ENCODE data around the gene RUVBL1.

The RUVBL1 gene

DNA sequence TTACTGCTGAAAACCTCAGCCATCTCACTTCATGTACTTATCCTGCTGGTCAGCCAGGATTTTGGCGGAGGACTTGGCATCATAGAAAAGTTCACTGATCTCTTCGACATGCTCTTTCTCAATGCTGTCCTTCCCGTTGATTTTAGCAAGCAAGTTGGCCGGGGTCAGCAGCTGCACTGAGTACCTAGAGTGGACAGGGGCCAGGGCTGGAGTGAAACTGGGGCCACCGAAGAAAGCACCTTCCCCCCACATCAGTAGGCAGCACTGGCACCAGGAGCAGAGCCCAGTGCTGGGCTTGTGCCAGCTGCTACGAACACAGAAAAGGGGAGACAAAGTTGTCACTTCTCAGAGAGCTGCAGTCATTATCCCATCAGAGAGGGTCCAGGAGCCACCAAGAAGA, 42.4 kb downstream of the RUVBL1 start:
- DNase-seq, result no peak

DNA sequence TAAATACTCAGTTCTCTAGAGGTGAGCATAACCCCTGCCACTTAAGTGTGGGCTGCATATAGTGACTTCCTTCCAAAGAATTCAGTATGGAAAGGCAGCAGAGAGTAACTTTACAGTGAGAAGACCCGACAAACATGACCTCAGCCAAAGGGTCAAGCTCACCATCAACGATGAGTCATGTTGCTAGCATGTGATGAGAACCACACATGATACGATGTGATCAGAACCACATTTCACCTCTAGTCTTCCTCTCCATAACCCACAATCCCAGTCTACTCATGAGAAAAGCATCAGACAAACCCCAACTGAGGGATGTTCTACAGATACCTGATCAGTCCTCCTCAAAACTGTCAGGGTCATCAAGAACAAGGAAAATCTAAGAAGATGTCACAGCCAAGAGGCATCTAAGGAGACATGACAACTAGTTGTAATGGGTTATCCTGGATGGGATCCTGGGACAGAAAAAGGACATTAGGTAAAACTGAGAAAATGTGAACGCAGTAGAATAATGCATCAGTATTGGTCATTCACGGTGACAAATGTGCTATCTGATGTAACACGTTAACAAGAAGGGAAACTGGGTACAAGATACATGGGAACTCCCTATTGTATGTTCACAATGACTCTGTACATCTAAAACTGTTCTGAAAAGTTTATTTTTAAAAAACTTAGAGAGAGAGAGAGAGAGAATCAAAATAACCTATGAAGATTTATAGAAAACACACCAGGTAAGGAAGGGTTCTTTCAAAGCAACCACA, 43.1 kb downstream of the RUVBL1 start:
- DNase-seq, result no peak

DNA sequence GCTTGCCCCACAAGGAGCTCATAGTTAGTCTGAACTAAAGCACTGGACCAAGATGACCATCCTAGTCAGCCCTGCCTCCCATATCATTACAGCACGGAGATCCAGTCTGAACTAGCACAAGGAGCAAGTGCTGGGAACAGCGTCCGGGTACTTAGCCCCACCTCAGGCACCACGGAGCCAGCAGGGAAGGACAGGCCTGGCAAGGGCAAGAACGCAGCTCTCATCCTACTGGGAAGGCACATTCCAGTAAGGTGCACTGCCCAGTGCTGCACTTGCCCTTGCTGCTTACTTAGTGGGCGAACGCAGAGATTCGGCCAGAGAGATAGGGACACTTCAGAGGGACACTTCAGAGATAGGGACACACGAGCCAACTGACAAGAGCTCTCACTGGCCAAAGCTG, 43.8 kb downstream of the RUVBL1 start:
- no peak for DNase-seq

DNA sequence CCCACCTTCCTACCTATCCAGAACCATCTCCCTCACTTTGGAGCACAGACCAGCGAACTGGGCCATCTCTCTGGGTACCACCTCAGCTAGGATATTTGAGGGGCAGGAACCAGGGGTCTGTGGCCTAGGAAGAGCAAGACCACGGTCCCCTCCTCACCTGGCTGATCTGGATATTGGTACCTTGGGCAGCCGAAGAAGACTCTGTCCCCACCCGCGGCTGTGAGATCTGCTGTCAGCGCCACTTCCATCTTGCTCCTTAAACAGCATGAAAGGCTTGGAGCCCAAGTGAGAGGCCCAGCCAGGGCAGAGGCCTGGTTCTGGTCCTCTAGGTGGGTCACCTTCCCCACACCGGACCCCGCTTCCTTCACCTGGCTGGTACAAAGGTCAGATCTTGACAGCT, 44.7 kb downstream of the RUVBL1 start:
- no peak for DNase-seq

DNA sequence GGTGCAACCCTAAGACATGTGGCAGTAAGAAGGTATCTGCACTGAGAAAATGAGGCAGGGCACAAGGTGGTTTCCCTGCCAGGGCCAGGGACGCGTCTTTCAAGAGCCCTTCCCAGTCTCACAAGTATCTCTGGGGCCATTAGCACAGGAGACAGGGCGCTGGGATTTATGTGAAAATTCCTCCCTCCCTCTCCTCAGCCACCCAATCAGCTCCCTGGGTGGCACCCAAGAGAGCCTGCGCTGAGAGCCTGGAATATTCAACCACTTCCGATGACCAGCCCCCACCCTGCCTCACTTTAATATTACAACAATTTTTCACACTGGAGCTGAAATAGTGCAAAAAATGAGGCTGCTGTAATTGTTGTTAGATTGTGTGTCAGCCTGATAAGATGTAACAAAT, 45.3 kb downstream of the RUVBL1 start:
- no peak for DNase-seq

DNA sequence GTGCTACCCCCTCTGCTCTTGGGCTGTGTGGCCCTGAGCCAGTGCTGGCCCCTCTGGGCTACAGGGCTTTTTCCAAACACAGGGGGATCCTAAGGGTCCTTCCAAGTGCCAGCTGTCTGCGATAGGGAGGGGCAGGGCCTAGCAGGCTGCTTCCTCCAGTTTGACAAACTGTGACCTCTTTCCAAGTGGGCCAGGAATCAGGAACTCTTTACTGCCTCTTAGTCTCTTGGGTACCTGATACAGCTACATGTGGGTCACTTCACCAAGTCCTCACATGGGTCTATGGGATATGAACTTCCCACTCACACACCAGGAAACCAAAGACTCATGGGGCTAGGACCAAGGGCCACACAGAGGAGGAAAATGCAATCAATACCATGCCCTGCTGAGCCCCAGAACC, 45.9 kb downstream of the RUVBL1 start:
- DNase-seq, result no peak

DNA sequence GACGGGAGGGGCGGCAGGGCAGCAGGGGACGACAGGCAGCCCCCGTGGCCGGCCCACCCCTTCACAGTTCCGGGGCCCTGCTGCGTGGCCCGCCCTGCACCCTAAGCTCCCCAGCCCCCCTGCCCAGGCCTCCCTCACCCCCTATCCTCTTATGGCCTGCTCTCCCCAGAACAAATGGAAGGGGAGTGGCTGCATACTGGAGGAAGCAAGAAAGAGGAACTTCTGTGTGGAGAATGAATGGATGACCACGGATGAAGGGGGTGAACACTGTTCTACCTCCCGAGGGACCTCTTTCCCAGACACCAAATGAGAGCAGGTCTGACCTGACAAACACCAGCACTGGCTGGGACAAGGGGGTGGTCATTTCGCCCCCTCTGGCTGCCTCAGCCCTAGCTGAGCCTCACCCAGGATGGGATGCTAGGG, 46.4 kb downstream of the RUVBL1 start:
- DNase-seq, result no peak

DNA sequence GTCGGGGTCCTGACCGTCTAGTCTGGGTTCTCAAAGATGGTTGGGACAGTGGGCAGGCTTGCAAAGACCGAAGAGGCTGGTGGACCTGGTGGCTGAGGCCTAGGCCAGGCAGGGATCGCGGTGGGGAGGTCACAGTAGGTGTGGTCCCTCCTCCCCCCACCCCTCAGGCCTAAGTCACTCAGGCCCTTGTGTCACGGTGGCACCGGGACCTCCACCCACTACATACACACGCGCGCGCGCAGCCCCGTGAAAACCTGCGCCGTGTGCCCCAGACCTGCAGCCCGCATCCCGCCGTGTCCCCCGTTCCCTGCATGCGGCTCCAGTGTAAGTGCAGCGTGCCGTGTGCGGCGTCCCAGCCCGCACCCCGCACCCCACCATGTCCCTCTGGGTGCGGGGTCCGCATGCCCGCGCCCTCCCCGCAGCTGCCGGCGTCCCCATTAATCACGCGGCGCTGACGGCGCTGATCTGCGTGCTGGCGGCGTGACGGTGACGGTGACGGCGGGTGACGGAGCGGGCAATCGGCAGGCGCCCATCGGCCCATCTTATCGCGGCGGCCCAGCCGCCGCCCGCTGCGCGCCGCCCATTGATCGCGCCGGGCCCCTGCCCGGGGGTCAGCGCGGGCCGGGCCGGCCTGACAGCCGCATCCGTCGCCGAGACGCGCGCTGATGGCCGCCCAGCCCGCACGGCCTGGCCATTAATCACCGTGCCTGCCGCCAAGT, 47.0 kb downstream of the RUVBL1 start:
- peak; percentile 23 to 28 for DNase-seq

DNA sequence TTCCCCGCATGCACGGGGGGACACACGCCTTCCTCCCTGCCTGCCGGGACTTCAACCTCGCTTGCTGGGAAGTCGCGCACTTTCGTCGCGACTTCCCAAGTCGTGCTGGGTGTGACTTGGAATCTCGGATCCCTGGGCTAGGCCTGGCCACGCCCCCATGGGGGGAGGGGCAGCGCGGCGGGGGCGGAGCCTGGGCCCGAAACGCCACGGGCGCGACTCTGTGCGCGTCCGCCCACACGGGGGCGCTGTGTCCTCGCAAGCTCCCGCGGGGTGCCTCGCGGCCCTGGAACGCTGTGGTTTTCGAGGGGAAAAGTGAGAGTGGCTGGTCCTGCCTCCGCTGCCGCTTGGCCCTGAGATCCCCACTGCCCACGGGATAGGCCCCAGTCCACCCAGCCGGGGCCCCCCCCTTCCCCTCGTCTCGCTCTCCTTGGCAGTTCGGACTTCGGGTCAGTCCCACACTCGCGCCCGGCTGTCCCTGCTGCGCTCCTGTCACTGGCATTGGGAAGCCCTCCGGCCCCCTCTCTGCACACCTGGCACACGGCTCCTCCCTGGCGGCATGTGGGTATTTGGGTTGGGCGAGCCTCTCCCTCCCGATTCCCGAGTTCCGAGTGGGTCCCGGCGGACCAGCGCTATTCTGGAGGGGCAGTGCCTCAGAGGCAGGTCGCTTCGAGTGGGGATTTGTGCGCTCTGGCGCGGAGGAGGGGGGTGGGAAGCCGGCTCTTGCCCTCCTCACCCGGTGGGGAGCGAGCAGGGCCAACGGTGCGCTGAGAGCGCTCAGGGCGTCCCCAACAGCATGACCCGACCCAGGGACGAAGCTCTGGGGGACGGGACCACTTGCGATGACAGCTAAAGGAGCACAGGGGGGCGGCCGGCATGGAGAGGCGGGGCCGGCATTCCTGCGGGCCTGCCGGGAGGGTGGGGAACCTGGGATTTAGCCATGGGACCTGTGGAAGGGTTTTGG, 47.8 kb downstream of the RUVBL1 start:
- DNase-seq, result peak; percentile 79

DNA sequence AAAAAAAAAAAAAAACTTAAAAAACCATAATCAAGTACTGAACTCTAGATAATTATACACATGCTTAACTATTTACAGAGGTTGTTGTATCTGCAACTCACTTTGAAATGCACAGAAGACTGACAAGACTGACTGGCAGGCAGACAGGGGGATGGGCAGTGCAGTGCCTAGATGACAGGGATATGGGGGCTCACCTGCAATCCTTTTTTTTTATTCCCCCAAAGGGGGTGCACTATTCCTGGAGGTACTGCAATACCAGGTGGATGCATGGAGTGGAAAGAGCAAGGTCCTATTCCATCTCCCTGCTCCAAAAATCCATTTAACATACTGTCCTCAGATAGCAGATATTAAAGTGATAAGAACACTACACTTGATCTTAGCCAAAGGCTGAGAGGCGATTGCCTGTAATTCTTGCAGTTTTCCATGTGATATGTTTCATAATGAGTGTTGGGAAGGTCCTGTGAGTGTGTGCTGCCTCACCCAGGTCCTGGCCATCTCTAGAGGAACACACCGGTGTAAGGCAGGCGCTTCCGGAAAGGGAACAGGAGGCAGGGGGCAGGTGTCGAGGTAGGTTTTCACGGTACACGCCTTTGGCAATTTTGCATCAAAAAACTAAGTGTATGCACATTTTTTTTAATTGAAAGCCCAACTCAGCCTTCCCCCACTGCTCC, 48.6 kb downstream of the RUVBL1 start:
- DNase-seq, result no peak

DNA sequence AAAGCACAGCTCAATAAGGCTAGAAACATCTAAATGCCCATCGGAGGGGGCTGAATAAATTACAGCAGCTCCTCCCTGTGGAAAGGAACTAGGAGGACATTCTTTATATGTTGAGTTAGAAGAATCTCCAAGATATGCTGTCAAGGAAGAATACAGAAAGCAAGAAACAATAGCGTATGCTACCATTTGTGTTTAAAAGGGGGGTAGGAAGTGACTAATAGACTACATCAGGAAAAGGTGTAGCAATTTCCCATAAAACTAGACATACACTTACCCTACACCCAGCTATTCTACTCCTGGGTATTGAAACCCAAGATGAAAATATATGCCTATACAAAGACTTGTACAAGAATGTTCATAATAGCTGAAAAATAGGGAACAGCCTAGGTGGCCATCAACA, 49.8 kb downstream of the RUVBL1 start:
- no peak for DNase-seq

DNA sequence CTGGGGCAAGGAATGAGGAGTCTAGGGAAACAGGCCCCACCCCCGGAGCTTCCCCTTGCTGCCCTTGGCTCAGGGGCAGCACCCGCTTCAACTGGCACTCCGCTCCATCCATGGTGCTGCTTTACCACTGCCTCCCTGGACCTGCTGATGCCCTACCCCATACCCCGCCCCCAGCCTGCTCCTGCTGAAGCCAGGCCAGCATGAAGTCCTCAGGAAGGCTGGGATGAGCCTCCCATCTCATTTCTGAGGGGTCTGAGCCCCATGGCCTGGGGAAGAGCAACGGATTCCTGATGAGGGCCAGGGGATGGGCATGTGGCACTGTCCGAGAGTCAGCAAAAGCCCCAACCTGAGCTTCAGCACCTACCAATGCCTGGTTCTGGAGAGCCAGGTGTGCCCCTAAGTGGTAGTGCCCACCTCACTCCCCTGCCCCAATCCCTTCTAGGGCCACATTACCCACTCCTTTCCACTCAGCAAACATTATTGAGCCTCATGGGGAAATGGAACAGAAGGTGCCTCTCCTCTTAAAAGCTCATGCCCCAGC, 50.4 kb downstream of the RUVBL1 start:
- DNase-seq, result no peak

DNA sequence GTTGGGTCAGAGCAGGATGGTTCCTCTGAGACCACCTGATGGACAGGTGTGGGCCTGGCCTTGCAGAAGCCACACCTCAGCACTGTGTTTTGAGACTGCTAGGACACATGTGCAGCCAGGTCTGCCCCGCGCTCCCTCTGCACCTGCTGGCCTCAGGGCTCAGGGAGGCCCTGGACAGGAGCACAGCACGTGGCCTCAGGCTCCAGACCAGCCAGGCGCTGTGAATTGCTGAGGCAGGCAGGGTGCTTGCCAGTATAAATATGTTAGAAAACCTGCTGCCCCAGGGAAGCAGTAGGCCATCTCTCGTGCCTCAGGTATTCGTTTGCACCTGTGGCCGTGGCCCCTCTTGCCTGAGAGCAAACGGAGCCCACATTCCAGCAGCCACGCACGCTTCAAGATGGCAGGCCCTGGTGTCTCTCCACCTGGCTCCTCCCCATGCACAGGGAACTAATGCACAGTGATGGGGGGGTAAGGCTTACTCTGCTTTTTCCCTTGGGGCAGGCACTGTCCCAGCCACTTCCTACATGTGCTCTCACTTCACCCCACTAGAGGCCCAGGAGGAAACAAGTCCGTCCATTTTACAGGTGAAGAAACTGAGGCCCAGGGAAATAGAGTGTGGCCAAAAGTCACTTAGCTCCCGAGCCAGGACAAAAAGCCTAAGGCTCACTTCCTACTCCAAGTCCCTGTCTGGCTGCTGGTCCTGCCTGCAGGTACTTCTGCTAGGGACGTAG, 51.0 kb downstream of the RUVBL1 start:
- DNase-seq, result no peak

DNA sequence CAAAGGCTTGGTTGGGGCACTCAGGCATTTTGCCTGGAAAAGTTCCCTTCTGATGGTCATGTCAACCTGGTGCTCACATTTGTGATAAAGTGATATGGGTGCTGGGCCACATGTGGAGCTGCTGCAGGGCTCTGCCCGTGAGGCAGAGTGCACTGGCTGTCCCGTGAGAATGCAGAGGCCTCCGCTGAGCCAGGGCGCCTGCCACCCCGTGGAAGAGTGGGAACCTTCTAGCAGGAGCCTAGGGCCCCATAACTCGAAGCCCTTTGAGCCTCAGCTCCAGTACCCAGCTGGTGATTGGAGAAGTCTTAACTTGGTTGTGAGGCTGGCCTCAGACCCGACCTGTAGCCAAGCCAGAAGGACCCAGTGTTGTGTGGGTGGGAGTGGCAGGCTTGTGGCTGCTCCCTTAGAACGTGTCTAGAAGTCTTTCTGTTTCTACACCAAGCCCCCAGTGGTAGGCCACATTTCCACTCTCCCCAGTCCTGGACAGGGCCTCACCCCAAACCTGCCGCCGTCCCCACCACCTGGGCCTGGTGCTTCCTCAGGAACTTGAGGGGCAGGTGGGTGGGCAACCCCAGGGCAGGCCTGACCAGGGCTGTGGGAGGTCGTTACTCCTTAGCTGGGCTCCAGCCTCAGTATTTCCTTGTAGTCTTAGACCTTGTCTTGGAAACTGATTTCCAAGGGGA, 51.7 kb downstream of the RUVBL1 start:
- DNase-seq, result no peak

DNA sequence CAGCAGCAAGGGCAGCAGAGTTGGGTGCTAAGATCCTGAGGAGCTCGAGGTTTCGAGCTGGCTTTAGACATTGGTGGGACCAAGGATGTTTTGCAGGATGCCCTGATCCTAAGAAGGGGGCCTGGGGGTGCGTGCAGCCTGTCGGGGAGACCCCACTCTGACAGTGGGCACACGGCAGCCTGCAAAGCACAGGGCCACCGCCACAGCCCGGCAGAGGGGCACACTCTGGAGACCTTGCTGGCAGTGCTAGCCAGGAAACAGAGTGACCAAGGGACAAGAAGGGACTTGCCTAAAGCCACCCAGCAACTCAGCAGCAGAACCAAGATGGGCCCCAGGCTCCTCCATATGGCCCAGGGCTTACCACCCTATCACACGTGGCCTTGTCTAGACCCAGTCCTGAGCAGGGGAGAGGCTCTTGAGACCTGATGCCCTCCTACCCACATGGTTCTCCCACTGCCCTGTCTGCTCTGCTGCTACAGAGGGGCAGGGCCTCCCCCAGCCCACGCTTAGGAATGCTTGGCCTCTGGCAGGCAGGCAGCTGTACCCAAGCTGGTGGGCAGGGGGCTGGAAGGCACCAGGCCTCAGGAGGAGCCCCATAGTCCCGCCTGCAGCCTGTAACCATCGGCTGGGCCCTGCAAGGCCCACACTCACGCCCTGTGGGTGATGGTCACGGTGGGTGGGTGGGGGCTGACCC, 52.6 kb downstream of the RUVBL1 start:
- no peak for DNase-seq

DNA sequence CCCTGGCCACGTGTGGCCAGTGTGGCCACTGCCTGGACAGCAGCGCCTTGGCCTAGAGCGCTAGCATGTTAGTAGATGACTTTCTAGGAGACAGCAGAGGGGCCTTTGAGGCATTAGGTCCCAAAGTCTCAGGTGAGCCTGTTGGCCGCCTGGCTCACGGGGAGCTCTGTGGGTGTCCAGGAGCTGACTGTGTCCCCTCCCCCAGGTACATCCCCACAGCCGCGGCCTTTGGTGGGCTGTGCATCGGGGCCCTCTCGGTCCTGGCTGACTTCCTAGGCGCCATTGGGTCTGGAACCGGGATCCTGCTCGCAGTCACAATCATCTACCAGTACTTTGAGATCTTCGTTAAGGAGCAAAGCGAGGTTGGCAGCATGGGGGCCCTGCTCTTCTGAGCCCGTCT, 54.3 kb downstream of the RUVBL1 start:
- no peak for DNase-seq

DNA sequence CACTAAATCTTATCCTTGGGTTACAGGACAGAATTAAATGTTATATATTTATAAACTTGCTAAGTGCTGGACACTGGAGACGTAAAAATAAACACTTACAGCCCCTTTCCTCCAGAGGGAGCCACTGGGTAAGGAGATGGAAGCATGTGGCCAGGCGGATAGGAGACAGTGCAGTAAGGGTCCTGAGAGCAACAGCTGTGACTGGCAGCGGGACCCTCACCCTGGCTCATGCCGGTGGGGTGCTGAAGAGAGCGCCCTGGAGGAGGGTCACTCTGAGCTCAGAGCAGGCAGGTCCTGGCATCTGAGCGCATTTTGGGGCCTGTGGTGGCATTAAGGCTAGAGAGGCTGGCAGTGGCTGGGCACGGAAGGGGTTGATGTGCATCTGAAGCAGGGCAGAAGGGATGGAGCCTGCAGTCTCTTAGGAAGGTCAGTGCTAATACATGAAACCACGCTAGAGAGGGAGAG, 55.4 kb downstream of the RUVBL1 start:
- DNase-seq, result no peak

DNA sequence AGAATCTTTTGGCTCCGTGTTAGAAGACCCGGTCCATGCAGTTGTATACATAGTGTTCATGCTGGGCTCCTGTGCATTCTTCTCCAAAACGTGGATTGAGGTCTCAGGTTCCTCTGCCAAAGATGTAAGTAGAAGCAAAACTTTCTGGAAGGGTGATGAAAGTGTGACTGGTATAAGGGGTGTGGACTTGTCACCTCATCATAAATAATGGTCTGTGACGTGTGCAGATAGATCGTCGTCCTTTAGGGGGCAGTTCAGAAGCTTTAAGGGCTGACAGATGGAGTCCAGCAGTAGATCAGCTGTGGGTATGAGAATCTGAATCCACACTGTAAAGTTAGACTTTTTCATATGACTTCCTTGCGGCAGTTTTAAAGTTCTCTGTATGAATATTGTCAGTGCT, 56.1 kb downstream of the RUVBL1 start:
- no peak for DNase-seq

DNA sequence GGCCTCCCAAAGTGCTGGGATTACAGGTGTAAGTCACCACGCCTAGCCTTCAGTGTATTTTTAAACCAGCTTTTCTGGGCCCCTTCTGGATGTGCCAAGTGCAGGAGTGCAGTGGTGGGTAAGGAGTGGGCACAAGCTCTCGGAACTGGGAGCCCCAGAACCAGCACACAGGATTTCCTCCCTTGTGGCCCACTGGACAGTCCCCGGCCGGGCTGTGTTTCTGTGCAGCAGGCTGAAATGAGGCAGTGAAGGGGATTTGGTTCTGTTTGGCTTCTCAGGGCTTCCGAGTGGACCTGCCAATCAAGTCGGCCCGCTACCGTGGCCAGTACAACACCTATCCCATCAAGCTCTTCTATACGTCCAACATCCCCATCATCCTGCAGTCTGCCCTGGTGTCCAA, 56.9 kb downstream of the RUVBL1 start:
- no peak for DNase-seq

DNA sequence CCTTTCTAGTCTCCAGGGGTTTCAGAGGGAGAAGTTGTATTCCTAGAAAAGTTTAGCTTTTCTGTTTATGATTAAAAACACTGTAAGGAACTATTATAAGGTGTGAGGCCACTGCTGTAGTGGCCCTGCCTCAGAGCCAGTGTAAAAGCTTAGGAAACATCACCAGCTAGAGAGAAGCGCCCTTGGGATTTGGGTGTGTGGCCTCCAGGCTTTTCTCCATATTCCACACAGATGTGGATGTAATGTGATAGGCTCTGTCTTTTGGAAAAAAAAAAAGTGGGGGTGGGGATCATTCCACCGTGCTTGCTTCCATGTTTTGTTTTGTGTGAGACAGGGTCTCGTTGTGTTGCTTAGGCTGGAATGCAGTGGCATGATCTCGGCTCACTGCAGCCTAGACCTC, 57.5 kb downstream of the RUVBL1 start:
- no peak for DNase-seq

DNA sequence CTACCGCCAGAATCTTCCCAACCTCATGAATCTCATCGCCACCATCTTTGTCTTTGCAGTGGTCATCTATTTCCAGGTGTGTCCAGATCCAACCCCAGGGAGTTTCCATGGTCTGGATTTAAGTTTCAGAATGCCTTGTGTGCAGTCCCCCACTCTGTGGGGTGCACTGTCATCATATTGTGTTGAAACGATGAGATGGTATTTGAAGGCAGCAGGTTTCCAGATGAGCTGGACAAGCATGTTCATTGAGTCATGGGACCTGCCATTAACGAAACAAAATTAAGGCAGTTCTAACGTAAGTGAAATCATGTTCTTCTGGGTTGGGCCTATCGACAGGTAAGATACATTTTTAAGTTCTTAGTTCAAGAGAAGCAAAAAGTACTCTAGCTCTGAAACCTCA, 58.6 kb downstream of the RUVBL1 start:
- no peak for DNase-seq
